Kidney (tissue), 14 donors: ENCODE data around the gene HS2ST1. TPM values are rescaled to one million over a fixed set of nuclear protein-coding genes. Genes with fewer than 3 reads are reported as not detected.

Experiments used
- DNase-seq, 5 donors: peaks; one replicate each; pipeline ENCODE4 v3.0.0-alpha.2; 2013 to 2020
- FAIRE-seq: peaks from 2 replicates; lab custom pipeline; 2012; peaks lifted over from hg19 to GRCh38; lab: Jason Lieb, UNC
- H3K27ac ChIP-seq, 2 donors: one replicate each; pipeline ENCODE4 v1.7.0; 2013; ENCODE audit warnings: low read depth in 2 of 2, low read length in 2 of 2, inconsistent platforms in 1 of 2
- H3K27me3 ChIP-seq: one replicate; pipeline ENCODE4 v1.7.1; 2013; ENCODE audit warnings: low read length, inconsistent platforms; ENCODE audit not compliant: control insufficient read depth, insufficient read depth
- H3K36me3 ChIP-seq, 3 donors: one replicate each; pipeline versions ENCODE4 v1.7.0 to v1.7.1; 2013; ENCODE audit warnings: low read length in 3 of 3, control low read depth in 1 of 3, inconsistent platforms in 1 of 3; ENCODE audit not compliant: insufficient read depth in 3 of 3, control insufficient read depth in 2 of 3
- H3K4me1 ChIP-seq, 3 donors: one replicate each; pipeline versions ENCODE4 v1.7.0 to v1.7.1; 2013; ENCODE audit warnings: low read length in 3 of 3, inconsistent platforms in 1 of 3, low read depth in 1 of 3; ENCODE audit not compliant: control insufficient read depth in 2 of 3, insufficient read depth in 2 of 3
- H3K4me3 ChIP-seq, 3 donors: one replicate each; pipeline versions ENCODE4 v1.7.0 to v1.8.1; 2013; ENCODE audit warnings: low read length in 3 of 3, control low read depth in 1 of 3, inconsistent platforms in 1 of 3
- H3K9ac ChIP-seq, 3 donors: one replicate each; pipeline versions ENCODE4 v1.7.0 to v1.7.1; 2013; ENCODE audit warnings: low read length in 3 of 3, control low read depth in 1 of 3, inconsistent platforms in 1 of 3
- H3K9me3 ChIP-seq, 3 donors: one replicate each; pipeline versions ENCODE4 v1.7.0 to v1.7.1; 2013; ENCODE audit warnings: low read length in 3 of 3, control low read depth in 1 of 3, inconsistent platforms in 1 of 3; ENCODE audit not compliant: control insufficient read depth in 2 of 3, insufficient read depth in 1 of 3
- CTCF ChIP-seq: IDR thresholded peaks from 3 replicates; pipeline ENCODE4 v1.5.1; 2012; ENCODE audit warnings: mild to moderate bottlenecking, moderate library complexity, borderline replicate concordance; ENCODE audit not compliant: insufficient read depth; ENCODE audit errors: extremely low read depth
- intact Hi-C: fragments of 100-400 bp; cut with DNase I; formaldehyde crosslinking; loops from one replicate; pipeline ENCODE4 v1.11.1; 2022
- polyA plus RNA-seq: library from polyadenylated mRNA; stranded (reverse); fragments of 350-450 nt; fragmentation: Illumina TruSeq; extraction: RNeasy Lipid Tissue Mini Kit (QIAGEN cat#74804); gene quantifications from one replicate; pipeline ENCODE4 v1.2.3, GENCODE V29; 2014; ENCODE audit warnings: low read depth, low replicate concordance; ENCODE audit not compliant: insufficient read depth
- total RNA-seq: library from RNA; stranded (reverse); fragmentation: NEBNext Ultra II Directional; extraction: Animal tissue kit (Norgen Biotek cat#: 25700); gene quantifications from one replicate; pipeline ENCODE4 v1.2.1, GENCODE V29; 2021
- donor health status: control.
- donor health status: control.
- donor health status: control.
- donor health status: control.
- donor health status: control.
- donor health status: DM: yes; HTN: yes; CAD: no.
- donor health status: Normal renal cell carcinoma (clear cell type).

HS2ST1 gene
- total and polyA plus RNA-seq, 2 donors from 2014 or later: 10.3 to 27.1 TPM

GRCh38 chr1:86997538-86997937 lies 83.1 kb downstream of the HS2ST1 start:
- Histone ChIP-seq H3K4me1 (no peaks in the 10 kb centered on the region), H3K27ac (no peak overlapping the region), H3K9ac (no peak overlapping the region), H3K4me3 (no peak overlapping the region), H3K27me3 (no peaks in the 10 kb centered on the region), H3K9me3 (no peaks in the 10 kb centered on the region), H3K36me3 (no peaks in the 10 kb centered on the region)
- no peak for DNase-seq
- intact Hi-C loops: no loop called here
- no peak for FAIRE-seq
- TF ChIP-seq CTCF: no peak

- no peak overlapping the region for H3K9ac ChIP-seq
- intact Hi-C loops: no loop called here
- DNase-seq: no peak
- no peak for FAIRE-seq
- H3K27ac ChIP-seq: no peak overlapping the region
- H3K36me3 ChIP-seq: no peaks in the 10 kb centered on the region
- no peak overlapping the region for H3K4me3 ChIP-seq
- no peaks in the 10 kb centered on the region for H3K9me3 ChIP-seq
- no peaks in the 10 kb centered on the region for H3K4me1 ChIP-seq
- no peak for TF ChIP-seq CTCF
- no peaks in the 10 kb centered on the region for H3K27me3 ChIP-seq
These were observed 83.8 kb downstream of the HS2ST1 start for GRCh38 chr1:86998280-86998679.

- DNase-seq (no peak), FAIRE-seq (no peak)
- no peak for TF ChIP-seq CTCF
- H3K9me3 ChIP-seq: no peaks in the 10 kb centered on the region
- no peaks in the 10 kb centered on the region for H3K36me3 ChIP-seq
- no peak overlapping the region for H3K4me3 ChIP-seq
- no peaks in the 10 kb centered on the region for H3K4me1 ChIP-seq
- no peak overlapping the region for H3K9ac ChIP-seq
- intact Hi-C loops: no loop called here
- H3K27ac ChIP-seq: no peak overlapping the region
- H3K27me3 ChIP-seq: no peaks in the 10 kb centered on the region
These were observed 84.3 kb downstream of the HS2ST1 start for GRCh38 chr1:86998727-86999126.

GRCh38 chr1:87000460-87000859 lies 86.0 kb downstream of the HS2ST1 start:
- H3K36me3 ChIP-seq: no peaks in the 10 kb centered on the region
- H3K4me3 ChIP-seq: no peak overlapping the region
- TF ChIP-seq CTCF: no peak
- H3K4me1 ChIP-seq: no peaks in the 10 kb centered on the region
- intact Hi-C loops: no loop called here
- no peak for DNase-seq
- no peak overlapping the region for H3K9ac ChIP-seq
- H3K9me3 ChIP-seq: no peaks in the 10 kb centered on the region
- no peak for FAIRE-seq
- H3K27ac ChIP-seq: no peak overlapping the region
- H3K27me3 ChIP-seq: no peaks in the 10 kb centered on the region
